Ovary (tissue), 1 donor: ENCODE data around the gene TRPV4.

ENCODE experiments used
- EP300 ChIP-seq: sonication (generic); formaldehyde crosslinking; IDR thresholded peaks from one replicate; pipeline ENCODE4 v1.6.1; 2017; ENCODE audit warnings: antibody characterized with exemption
- POLR2A ChIP-seq: fragments of 450-650 bp; IDR thresholded peaks from one replicate; pipeline ENCODE4 v1.6.1; 2017; ENCODE audit warnings: antibody characterized with exemption, mild to moderate bottlenecking, moderate library complexity

- TF ChIP-seq POLR2A (no peak), EP300 (no peak)
Observed at GRCh38 chr12:109824731-109825130, 8.5 kb downstream of the TRPV4 start.
